GM12872 (cell line): ENCODE measurements around the gene SACM1L.

Experiments used
- CTCF ChIP-seq: IDR thresholded peaks from 3 replicates; pipeline ENCODE4 v1.5.1; 2011; ENCODE audit warnings: low read depth, mild to moderate bottlenecking, low read length, moderate library complexity; ENCODE audit not compliant: insufficient read depth

SACM1L gene, protein sequence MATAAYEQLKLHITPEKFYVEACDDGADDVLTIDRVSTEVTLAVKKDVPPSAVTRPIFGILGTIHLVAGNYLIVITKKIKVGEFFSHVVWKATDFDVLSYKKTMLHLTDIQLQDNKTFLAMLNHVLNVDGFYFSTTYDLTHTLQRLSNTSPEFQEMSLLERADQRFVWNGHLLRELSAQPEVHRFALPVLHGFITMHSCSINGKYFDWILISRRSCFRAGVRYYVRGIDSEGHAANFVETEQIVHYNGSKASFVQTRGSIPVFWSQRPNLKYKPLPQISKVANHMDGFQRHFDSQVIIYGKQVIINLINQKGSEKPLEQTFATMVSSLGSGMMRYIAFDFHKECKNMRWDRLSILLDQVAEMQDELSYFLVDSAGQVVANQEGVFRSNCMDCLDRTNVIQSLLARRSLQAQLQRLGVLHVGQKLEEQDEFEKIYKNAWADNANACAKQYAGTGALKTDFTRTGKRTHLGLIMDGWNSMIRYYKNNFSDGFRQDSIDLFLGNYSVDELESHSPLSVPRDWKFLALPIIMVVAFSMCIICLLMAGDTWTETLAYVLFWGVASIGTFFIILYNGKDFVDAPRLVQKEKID

DNA sequence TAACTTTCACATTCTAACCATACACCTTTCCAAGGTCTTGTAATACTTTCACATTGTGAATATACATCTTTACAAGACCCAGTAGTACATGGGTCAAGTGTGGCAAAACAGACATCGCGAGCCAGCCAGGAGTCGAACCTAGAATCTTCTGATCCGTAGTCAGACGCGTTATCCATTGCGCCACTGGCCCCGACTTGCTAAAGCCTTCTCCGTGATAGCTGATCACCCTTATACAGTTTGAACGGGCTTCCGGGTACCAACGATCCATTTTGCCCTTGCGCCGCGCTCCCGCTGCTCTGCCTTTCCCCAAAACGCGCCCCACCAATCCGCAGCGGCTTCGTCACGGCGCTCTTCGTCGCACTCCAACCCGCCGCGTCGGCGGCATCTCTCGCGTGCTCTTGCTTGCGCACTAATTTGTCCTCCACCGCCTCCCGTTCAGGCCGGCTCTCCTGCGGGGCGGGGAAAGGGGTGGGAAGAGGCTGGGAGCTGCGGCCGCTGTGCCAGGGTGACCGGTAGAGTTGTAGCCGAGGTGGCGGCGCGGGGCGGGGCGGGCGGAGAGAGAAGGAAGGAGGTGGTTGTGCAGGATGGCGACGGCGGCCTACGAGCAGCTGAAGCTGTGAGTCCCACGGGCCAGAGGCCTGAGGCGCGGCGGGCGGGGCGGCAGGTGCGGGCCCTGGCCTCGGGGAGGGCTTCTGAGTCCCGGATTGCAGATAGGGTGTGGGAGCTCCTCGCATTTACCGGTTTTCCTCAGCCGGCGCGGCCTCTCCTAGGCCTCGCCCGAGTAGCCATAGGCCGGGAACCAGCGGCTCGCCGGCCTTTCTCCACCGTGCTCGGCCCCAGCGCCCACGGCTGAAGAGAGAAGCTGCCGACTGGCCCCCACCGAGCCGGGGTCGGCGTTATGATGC lies at the start of gene SACM1L:
TSS of gene SACM1L (plus strand) at position 515 of the 905 bp plus-strand sequence. CDS start at position 585, 70 bp downstream.
- no peak for TF ChIP-seq CTCF

GRCh38 chr3:45640091-45640507 lies 49.1 kb upstream of the SACM1L start:
- TF ChIP-seq CTCF = no peak

- TF ChIP-seq CTCF = no peak
Observed at GRCh38 chr3:45640724-45641361, 48.4 kb upstream of the SACM1L start.

DNA sequence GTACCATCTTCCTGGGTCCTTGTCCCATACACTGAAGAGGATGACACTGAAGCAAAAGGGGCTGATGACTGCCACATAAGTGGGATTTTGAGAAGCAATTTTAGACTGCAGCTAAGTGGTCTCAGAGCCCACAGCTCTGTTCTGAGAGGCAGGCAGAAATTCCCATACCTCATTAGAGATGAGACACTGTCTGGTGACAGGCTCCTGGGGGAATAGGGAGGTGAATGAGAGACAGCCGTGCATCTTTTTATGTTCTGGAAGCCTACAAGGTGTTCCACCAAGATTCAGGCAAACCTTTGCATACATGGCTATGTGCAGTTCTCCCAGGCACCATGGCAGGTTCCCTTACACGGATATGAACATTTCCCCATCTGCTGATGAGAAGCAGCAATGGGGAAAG lies 47.4 kb upstream of the SACM1L start:
- TF ChIP-seq CTCF = no peak

DNA sequence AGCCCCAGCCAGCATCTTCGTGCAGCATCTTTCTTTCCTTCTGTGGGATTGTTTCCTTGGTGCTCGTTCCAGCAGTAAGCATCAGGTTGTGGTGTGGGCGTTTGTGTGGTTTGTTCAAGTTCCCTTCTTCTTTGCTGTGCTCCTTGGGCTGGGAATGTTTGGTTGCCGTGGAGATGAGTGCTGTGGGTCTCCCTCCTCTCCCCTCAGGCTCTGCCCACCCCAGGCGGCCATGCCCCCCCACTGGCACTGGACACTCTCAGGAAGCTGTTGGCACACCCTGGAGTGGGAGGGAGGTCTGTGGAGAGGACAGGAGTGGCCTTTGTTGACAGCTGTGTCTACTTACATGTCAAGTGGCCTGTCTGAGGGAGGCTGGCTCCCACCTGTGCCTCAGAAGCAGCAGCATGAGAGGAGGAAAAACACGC lies 46.5 kb upstream of the SACM1L start:
- no peak for TF ChIP-seq CTCF

DNA sequence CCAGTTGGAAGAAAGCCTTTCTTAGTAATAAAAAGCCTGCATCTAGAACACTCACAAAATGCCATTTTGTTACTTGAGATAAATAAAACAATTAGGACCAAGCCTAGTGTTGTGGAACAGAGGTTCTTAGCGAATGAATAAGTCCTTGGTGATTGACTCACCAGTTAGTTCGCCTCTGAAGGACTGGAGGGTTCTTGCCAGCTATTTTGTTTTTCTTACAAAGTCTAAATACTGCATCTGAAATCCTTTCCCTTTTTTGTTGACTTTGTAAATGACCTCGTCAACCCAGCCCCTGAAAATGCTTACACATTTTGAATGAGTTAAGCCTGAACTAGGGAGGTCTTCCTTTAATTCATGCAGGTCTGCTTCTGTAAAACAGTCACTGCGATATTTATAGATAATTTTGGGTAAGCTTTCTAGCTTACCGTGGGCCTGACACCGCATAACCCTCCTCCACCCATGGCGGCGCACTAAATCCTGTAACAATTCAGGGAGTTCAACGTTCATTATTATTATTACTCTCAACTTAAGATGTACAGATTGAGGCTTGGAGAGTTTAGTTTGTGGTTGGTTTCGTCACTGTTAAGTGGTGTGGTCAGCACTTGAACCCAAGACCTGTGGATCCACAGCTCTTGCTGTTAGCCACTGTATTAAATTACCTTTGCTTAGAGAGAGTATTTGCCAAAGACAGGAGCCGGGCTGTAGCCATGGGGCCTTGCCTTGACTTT lies 45.0 kb upstream of the SACM1L start:
- no peak for TF ChIP-seq CTCF
